HG03108 (cell line): Measurements from ENCODE around the gene MTO1.
A peak's percentile ranks its signal among the peaks of the same experiment; 100 is the strongest.
"Not testable (repeated sequence)": the region's sequence is repeated elsewhere in the genome, so short reads cannot be mapped to it uniquely, and the experiment has no call there.

Experiments
- ATAC-seq: cut with Tn5 transposase; IDR thresholded peaks from one replicate; pipeline ENCODE4 v1.9.1; 2021; ENCODE audit warnings: moderate library complexity; ENCODE audit not compliant: unreplicated experiment

The MTO1 gene

GRCh38 chr6:73503027-73503772 lies 41.7 kb downstream of the MTO1 start:
- no peak for ATAC-seq

- no peak for ATAC-seq
Observed at GRCh38 chr6:73504160-73504559, 42.6 kb downstream of the MTO1 start.

- no peak for ATAC-seq
Observed at GRCh38 chr6:73505142-73505541, 43.6 kb downstream of the MTO1 start.

GRCh38 chr6:73505705-73506104 lies 44.2 kb downstream of the MTO1 start:
- ATAC-seq = not testable (repeated sequence)

- no peak for ATAC-seq
Observed at GRCh38 chr6:73506246-73506645, 44.7 kb downstream of the MTO1 start.

GRCh38 chr6:73508776-73509175 lies 47.2 kb downstream of the MTO1 start:
- ATAC-seq = no peak

- ATAC-seq = no peak
Observed at GRCh38 chr6:73509851-73510250, 48.3 kb downstream of the MTO1 start.

- ATAC-seq = no peak
Observed at GRCh38 chr6:73511796-73512195, 50.3 kb downstream of the MTO1 start.

- no peak for ATAC-seq
Observed at GRCh38 chr6:73513496-73513854, 51.9 kb downstream of the MTO1 start.

GRCh38 chr6:73514746-73515110 lies 53.2 kb downstream of the MTO1 start:
- no peak for ATAC-seq

- peak; percentile 39 for ATAC-seq
Observed at GRCh38 chr6:73515204-73515655, 53.7 kb downstream of the MTO1 start.

GRCh38 chr6:73516514-73517489 lies 55.3 kb downstream of the MTO1 start:
- no peak for ATAC-seq

GRCh38 chr6:73518100-73518981 lies 56.8 kb downstream of the MTO1 start:
- not testable (repeated sequence) for ATAC-seq

- ATAC-seq = not testable (repeated sequence)
Observed at GRCh38 chr6:73518982-73519881, 57.7 kb downstream of the MTO1 start.

- no peak for ATAC-seq
Observed at GRCh38 chr6:73519926-73520687, 58.6 kb downstream of the MTO1 start.

- peak; percentile 50 for ATAC-seq
Observed at GRCh38 chr6:73520688-73521350, 59.3 kb downstream of the MTO1 start, which contains the start of gene EEF1A1. Gene EEF1A1 (minus strand): TSS chr6:73521032. CDS start chr6:73520026, 1,006 bp downstream.

GRCh38 chr6:73521351-73521985 lies 59.9 kb downstream of the MTO1 start:
- ATAC-seq = peak; percentile 27
